Endodermal cell (in vitro differentiated cells): Measurements from ENCODE around the gene SDF2. TPM values are rescaled to one million over a fixed set of nuclear protein-coding genes. Genes with fewer than 3 reads are reported as not detected.

Experiments
- DNase-seq: peaks from one replicate; pipeline ENCODE4 v3.0.0-alpha.2; 2017
- H3K27ac ChIP-seq: 2 replicates; pipeline ENCODE4 v1.5.1; 2013; ENCODE audit warnings: mild to moderate bottlenecking, low read depth, low read length, moderate library complexity
- H3K27me3 ChIP-seq: 2 replicates; pipeline ENCODE4 v1.6.1; 2013; ENCODE audit warnings: mild to moderate bottlenecking, low read length, moderate library complexity; ENCODE audit not compliant: insufficient read depth, control insufficient read depth, poor library complexity, severe bottlenecking
- H3K36me3 ChIP-seq: 2 replicates; pipeline ENCODE4 v1.7.0; 2013; ENCODE audit warnings: mild to moderate bottlenecking, low read length, moderate library complexity; ENCODE audit not compliant: control insufficient read depth, insufficient read depth
- H3K4me1 ChIP-seq: one replicate; pipeline ENCODE4 v1.7.0; 2013; ENCODE audit warnings: low read length; ENCODE audit not compliant: control insufficient read depth, insufficient read depth
- H3K4me3 ChIP-seq: 2 replicates; pipeline ENCODE4 v1.5.1; 2013; ENCODE audit warnings: mild to moderate bottlenecking, low read length, moderate library complexity
- H3K9ac ChIP-seq: 2 replicates; pipeline ENCODE4 v1.6.1; 2013; ENCODE audit warnings: mild to moderate bottlenecking, low read length, moderate library complexity; ENCODE audit not compliant: poor library complexity, severe bottlenecking; ENCODE audit errors: extremely low read depth
- H3K9me3 ChIP-seq: 2 replicates; pipeline ENCODE4 v1.6.1; 2013; ENCODE audit warnings: mild to moderate bottlenecking, low read length, moderate library complexity; ENCODE audit not compliant: control insufficient read depth
- H3K27ac Mint-ChIP-seq: 2 replicates; pipeline ENCODE4 v1.8.0; 2020; ENCODE audit warnings: mixed read lengths
- H3K27me3 Mint-ChIP-seq: 2 replicates; pipeline ENCODE4 v1.8.0; 2021; ENCODE audit warnings: mild to moderate bottlenecking, mixed read lengths; ENCODE audit not compliant: insufficient read depth
- H3K36me3 Mint-ChIP-seq: 2 replicates; pipeline ENCODE4 v1.8.0; 2020; ENCODE audit warnings: low read depth, mixed read lengths
- H3K4me1 Mint-ChIP-seq: 2 replicates; pipeline ENCODE4 v1.8.0; 2020; ENCODE audit warnings: mixed read lengths
- H3K4me3 Mint-ChIP-seq: 2 replicates; pipeline ENCODE4 v1.8.0; 2020; ENCODE audit warnings: mild to moderate bottlenecking, moderate library complexity, mixed read lengths
- H3K9me3 Mint-ChIP-seq: 2 replicates; pipeline ENCODE4 v1.8.0; 2020; ENCODE audit warnings: mild to moderate bottlenecking, mixed read lengths
- CTCF ChIP-seq: fragments of 200-600 bp; sonication (generic); conservative IDR thresholded peaks from 2 replicates; pipeline ENCODE4 v1.5.0; 2021; ENCODE audit warnings: antibody characterized with exemption, mild to moderate bottlenecking
- WGBS, 2 experiments: methylation state at CpG; one replicate each; pipeline versions ENCODE4 v1.1.5 to v1.1.7; 2013; ENCODE audit warnings: missing lambda C conversion rate in 2 of 2, mixed read lengths in 1 of 2; ENCODE audit not compliant: insufficient coverage in 1 of 2, insufficient read length in 1 of 2; 5-methylcytosine and 5-hydroxymethylcytosine counted together
- total RNA-seq, 2 donors: library from RNA; stranded (reverse); fragmentation: NEBNext Ultra II Directional in 1 of 2; extraction: Animal tissue kit (Norgen Biotek cat#: 25700) in 1 of 2; gene quantifications; 2 replicates in 1 of 2; 3 replicates in 1 of 2; pipeline ENCODE4 v1.2.1, GENCODE V29; 2021

The SDF2 gene
- total RNA-seq, 2 donors from 2014 or later = 40.6 to 42.6 TPM

GRCh38 chr17:28685366-28685765, 23.7 kb upstream of the SDF2 start:
- Histone ChIP-seq H3K27ac (no peak overlapping the region), H3K4me1 (no peaks in the 10 kb centered on the region), H3K36me3 (peaks cover 95% of the 10 kb centered on the region), H3K9me3 (no peaks in the 10 kb centered on the region), H3K4me3 (no peak overlapping the region), H3K9ac (no peak overlapping the region), H3K27me3 (no peaks in the 10 kb centered on the region)
- DNase-seq = no peak
- no peaks in the 10 kb centered on the region for H3K9me3 Mint-ChIP-seq
- no peak overlapping the region for H3K4me3 Mint-ChIP-seq
- WGBS, 2 experiments = 91 to 95% methylated on average over 4 to 5 of the region's 5 CpGs
- H3K27ac Mint-ChIP-seq = no peak overlapping the region
- no peak for TF ChIP-seq CTCF
- H3K4me1 Mint-ChIP-seq = no peaks in the 10 kb centered on the region
- H3K36me3 Mint-ChIP-seq = peaks cover 92% of the 10 kb centered on the region
- H3K27me3 Mint-ChIP-seq = no peaks in the 10 kb centered on the region

GRCh38 chr17:28684963-28685362, 23.3 kb upstream of the SDF2 start:
- 88 to 90% methylated on average over 2 to 3 of the region's 3 CpGs for WGBS, 2 experiments
- Mint-ChIP-seq H3K4me3 (no peak overlapping the region), H3K4me1 (no peaks in the 10 kb centered on the region), H3K9me3 (no peaks in the 10 kb centered on the region), H3K27ac (no peak overlapping the region), H3K27me3 (no peaks in the 10 kb centered on the region), H3K36me3 (peaks cover 88% of the 10 kb centered on the region)
- H3K27ac ChIP-seq = no peak overlapping the region
- DNase-seq = no peak
- H3K9ac ChIP-seq = no peak overlapping the region
- no peak overlapping the region for H3K4me3 ChIP-seq
- H3K4me1 ChIP-seq = no peaks in the 10 kb centered on the region
- H3K36me3 ChIP-seq = peaks cover 92% of the 10 kb centered on the region
- no peak for TF ChIP-seq CTCF
- H3K9me3 ChIP-seq = no peaks in the 10 kb centered on the region
- H3K27me3 ChIP-seq = no peaks in the 10 kb centered on the region

- Histone ChIP-seq H3K9me3 (no peaks in the 10 kb centered on the region), H3K36me3 (peaks cover 82% of the 10 kb centered on the region), H3K4me3 (no peak overlapping the region), H3K9ac (no peak overlapping the region), H3K27me3 (no peaks in the 10 kb centered on the region), H3K27ac (no peak overlapping the region), H3K4me1 (no peaks in the 10 kb centered on the region)
- Mint-ChIP-seq H3K36me3 (peaks cover 80% of the 10 kb centered on the region), H3K4me3 (no peak overlapping the region), H3K9me3 (no peaks in the 10 kb centered on the region), H3K27me3 (no peaks in the 10 kb centered on the region), H3K27ac (no peak overlapping the region), H3K4me1 (no peaks in the 10 kb centered on the region)
- no peak for TF ChIP-seq CTCF
- 97% methylated on average over 5 to 11 of the region's 11 CpGs for WGBS, 2 experiments
- no peak for DNase-seq
Measured at GRCh38 chr17:28682655-28683054, 20.9 kb upstream of the SDF2 start.
